Measurements from ENCODE around the gene BMP7.

DNA sequence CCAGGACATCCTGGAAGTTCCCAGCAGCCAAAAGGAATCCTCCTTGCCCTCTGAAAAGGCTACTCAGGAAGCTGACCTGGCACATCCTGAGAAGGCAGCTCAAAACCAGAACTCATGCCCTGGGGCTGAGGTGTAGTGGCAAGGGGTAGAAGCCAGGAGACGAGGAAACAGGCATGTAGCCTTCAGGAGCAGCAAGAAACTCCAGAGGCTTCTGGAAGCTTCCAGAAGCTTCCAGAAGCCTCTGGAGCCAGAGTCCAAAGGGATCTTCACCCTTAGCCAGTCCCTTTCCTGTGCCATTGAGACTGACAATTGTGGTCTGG, 43.9 kb downstream of the BMP7 start:
- TF ChIP-seq EZH2 (IDR thresholded peaks at IDR 0.05) = no peak
- TF ChIP-seq POLR2AphosphoS5 (IDR thresholded peaks at IDR 0.05; ENCODE audit: borderline replicate concordance, low read depth, low read length) = no peak
- no peak for TF ChIP-seq FOXP2 (optimal IDR thresholded peaks at IDR 0.05; ENCODE audit: control extremely low read depth, extremely low read length, insufficient read depth)
